Heart left ventricle (tissue), 16 donors: ENCODE results near the gene CLMP. TPM values are rescaled to one million over a fixed set of nuclear protein-coding genes. Genes with fewer than 3 reads are reported as not detected.
"Not testable (repeated sequence)": the region's sequence is repeated elsewhere in the genome, so short reads cannot be mapped to it uniquely, and the experiment has no call there.

Experiments
- ATAC-seq, 4 donors: fragments of 200-7000 bp; cut with Tn5 transposase; one replicate each; pipeline ENCODE4 v1.9.1; 2020 to 2022; ENCODE audit warnings: moderate library complexity in 4 of 4, mild to moderate bottlenecking in 3 of 4, moderate number of reproducible peaks in 1 of 4
- DNase-seq, 5 donors: peaks; one replicate each; pipeline ENCODE4 v3.0.0-alpha.2; 2020
- H3K27ac ChIP-seq, 12 donors: fragments of 200-600 bp; sonication (generic) in 4 of 12; one replicate each; pipeline versions ENCODE4 v1.5.0 to v1.8.0; 2016 to 2022; ENCODE audit warnings: mild to moderate bottlenecking in 2 of 12
- H3K27me3 ChIP-seq, 9 donors: fragments of 200-600 bp; sonication (generic) in 2 of 9; one replicate each; pipeline versions ENCODE4 v1.5.1 to v1.8.0; 2016 to 2022; ENCODE audit warnings: mild to moderate bottlenecking in 3 of 9
- H3K36me3 ChIP-seq, 9 donors: fragments of 200-600 bp; sonication (generic) in 2 of 9; one replicate each; pipeline versions ENCODE4 v1.5.0 to v1.8.0; 2018 to 2022; ENCODE audit warnings: mild to moderate bottlenecking in 2 of 9
- H3K4me1 ChIP-seq, 12 donors: fragments of 200-600 bp; sonication (generic) in 4 of 12; one replicate each; pipeline versions ENCODE4 v1.5.0 to v1.8.0; 2016 to 2022; ENCODE audit warnings: mild to moderate bottlenecking in 3 of 12
- H3K4me3 ChIP-seq, 12 donors: fragments of 200-600 bp; sonication (generic) in 4 of 12; one replicate each; pipeline versions ENCODE4 v1.5.0 to v1.8.0; 2017 to 2022; ENCODE audit warnings: mild to moderate bottlenecking in 9 of 12, moderate library complexity in 4 of 12
- H3K9me3 ChIP-seq, 12 donors: fragments of 200-600 bp; sonication (generic) in 4 of 12; one replicate each; pipeline versions ENCODE4 v1.5.0 to v1.8.0; 2016 to 2022; ENCODE audit warnings: mild to moderate bottlenecking in 1 of 12
- CTCF ChIP-seq, 12 donors: fragments of 200-600 bp; sonication (generic) in 4 of 12; IDR thresholded peaks; one replicate each; pipeline versions ENCODE4 v1.5.0 to v1.8.0; 2018 to 2022; ENCODE audit warnings: antibody characterized with exemption in 12 of 12, mild to moderate bottlenecking in 5 of 12
- POLR2A ChIP-seq, 2 donors: fragments of 450-650 bp; IDR thresholded peaks; one replicate each; pipeline ENCODE4 v1.6.1; 2017; ENCODE audit warnings: antibody characterized with exemption in 2 of 2, mild to moderate bottlenecking in 2 of 2, moderate library complexity in 2 of 2
- WGBS, 4 donors: extraction: QIAGEN DNeasy Blood & Tissue Kit in 2 of 4; methylation state at CpG; one replicate each; pipeline versions ENCODE4 v1.1.5 to v1.1.7; 2013 to 2018; 5-methylcytosine and 5-hydroxymethylcytosine counted together
- intact Hi-C, 10 donors: fragments of 100-400 bp; cut with DNase I; formaldehyde crosslinking; loops; one replicate each; pipeline versions ENCODE4 v1.11.1 to v1.14.2; 2022
- polyA plus RNA-seq, 2 donors: library from polyadenylated mRNA; stranded (reverse); fragments of 200-250 nt; gene quantifications; one replicate each; pipeline ENCODE4 v1.2.3, GENCODE V29; 2013
- total RNA-seq, 9 donors: library from RNA; depleted of rRNA in 2 of 9; stranded (reverse); fragments of >200 nt in 2 of 9; fragmentation: NEBNext Ultra II Directional in 3 of 9; extraction: Animal tissue kit (Norgen Biotek cat#: 25700) in 3 of 9; gene quantifications; one replicate each; pipeline versions ENCODE4 v1.1.0 to v1.2.4, GENCODE V29; 2016 to 2023
- donor health status: ischemic (EF 13 %, LVEDD 7.1; RV severe dilation, severe dysfunction).
- donor health status: healthy with polysubstance abuse.
- donor health status: DM: no; HTN: yes; CAD: no.
- donor health status: DM: no; HTN: no; CAD: no.
- donor health status: ischemic (EF 25% LVEDD 6.9; RV normal size, moderate dysfunction).
- donor health status: ischemic (EF 25% LVEDD 5.7; RV mildly dilated, moderate dysfunction).
- donor health status: healthy.
- donor health status: DM: yes; HTN: yes; CAD: no.
- donor health status: ischemic (EF 35%, LVEDD 5.7; RV mildly dilated, moderate dysfunction).
- donor health status: nonischemic (EF 11% LVEDD 7.7; RV severe dilation, severe dysfunction).
- donor health status: DM: yes; HTN: yes; CAD: no.
- donor health status: PGD.
- donor health status: ischemic (EF 29% LVEDD 5.4; RV normal size, mild dysfunction).
- donor health status: nonischemic (EF 23%, LVEDD 6.1; RV moderate dilation, normal function).

Gene CLMP
- total and polyA plus RNA-seq, 11 donors: 1.9 to 18.4 (median 5.8) TPM

GRCh38 chr11:123139206-123139605, 55.8 kb downstream of the CLMP start:
- Histone ChIP-seq H3K27ac (no peak overlapping the region), H3K4me3 (no peak overlapping the region), H3K9me3 (no peaks in the 10 kb centered on the region), H3K27me3 (peaks cover 0 to 13% (median 0%) of the 10 kb centered on the region in 9 donors), H3K4me1 (peaks cover 0 to 14% (median 6%) of the 10 kb centered on the region in 12 donors), H3K36me3 (no peaks in the 10 kb centered on the region)
- DNase-seq (no peak), ATAC-seq (no peak)
- intact Hi-C loops: no loop called here
- no peak for TF ChIP-seq CTCF (IDR thresholded peaks at IDR 0.05)
- TF ChIP-seq POLR2A (IDR thresholded peaks at IDR 0.05): no peak
- 95 to 98% (median 96%) methylated on average over 4 of the region's 4 CpGs for WGBS, 4 donors

GRCh38 chr11:123137431-123138224, 57.4 kb downstream of the CLMP start:
- H3K4me3 ChIP-seq: peak overlapping the region in 7 of 12 donors; percentile 0 to 28 (median 9)
- 23 to 31% (median 25%) methylated on average over 23 to 24 of the region's 24 CpGs for WGBS, 4 donors

GRCh38 chr11:123135863-123136446, 59.1 kb downstream of the CLMP start:
- H3K9me3 ChIP-seq: no peaks in the 10 kb centered on the region
- H3K4me3 ChIP-seq: peak overlapping the region in 2 of 12 donors; percentile 15 to 30
- intact Hi-C loops: loop anchor here in 1 of 10 donors (2.0 kb wide), 1 partner anchor 73 kb away; the partner anchor contains the start of gene HSPA8
- peak in 2 of 4 donors; percentile 55 to 61 for ATAC-seq
- peaks cover 0 to 5% (median 0%) of the 10 kb centered on the region in 9 donors for H3K27me3 ChIP-seq
- H3K4me1 ChIP-seq: peaks cover 0 to 17% (median 6%) of the 10 kb centered on the region in 12 donors
- WGBS, 4 donors: 87 to 89% (median 89%) methylated on average over 18 of the region's 18 CpGs
- no peaks in the 10 kb centered on the region for H3K36me3 ChIP-seq
- DNase-seq: peak in 2 of 5 donors; percentile 36 to 43
- H3K27ac ChIP-seq: peak overlapping the region in 5 of 12 donors; percentile 29 to 75 (median 36)
- TF ChIP-seq POLR2A (IDR thresholded peaks at IDR 0.05): no peak
- TF ChIP-seq CTCF (IDR thresholded peaks at IDR 0.05): no peak

More at GRCh38 chr11:123137431-123138224, 57.4 kb downstream of the CLMP start:
- TF ChIP-seq POLR2A (IDR thresholded peaks at IDR 0.05) (no peak), CTCF (IDR thresholded peaks at IDR 0.05) (no peak)
- peak overlapping the region in 11 of 12 donors; percentile 3 to 75 (median 61) for H3K27ac ChIP-seq
- peaks cover 0 to 14% (median 6%) of the 10 kb centered on the region in 12 donors for H3K4me1 ChIP-seq
- no peaks in the 10 kb centered on the region for H3K36me3 ChIP-seq
- H3K9me3 ChIP-seq: no peaks in the 10 kb centered on the region
- H3K27me3 ChIP-seq: peaks cover 0 to 8% (median 0%) of the 10 kb centered on the region in 9 donors
- DNase-seq (peak; percentile 76 to 91 (median 82)), ATAC-seq (peak; percentile 72 to 95 (median 92))
- intact Hi-C loops: loop anchor here in 1 of 10 donors (2.0 kb wide), 1 partner anchor 75 kb away; the partner anchor contains the start of gene HSPA8

GRCh38 chr11:123132881-123133280, 62.2 kb downstream of the CLMP start:
- 92 to 96% (median 93%) methylated on average over 6 of the region's 6 CpGs for whole genome bisulfite sequencing, 4 donors
- Histone ChIP-seq H3K27ac (peak overlapping the region in 2 of 12 donors; percentile 24 to 58), H3K4me1 (peaks cover 0 to 14% (median 4%) of the 10 kb centered on the region in 12 donors), H3K36me3 (no peaks in the 10 kb centered on the region), H3K4me3 (no peak overlapping the region), H3K9me3 (no peaks in the 10 kb centered on the region), H3K27me3 (peaks cover 0 to 5% (median 0%) of the 10 kb centered on the region in 9 donors)
- intact Hi-C loops: no loop called here
- ATAC-seq (no peak), DNase-seq (no peak)
- TF ChIP-seq POLR2A (IDR thresholded peaks at IDR 0.05): no peak
- TF ChIP-seq CTCF (IDR thresholded peaks at IDR 0.05): no peak

- H3K36me3 ChIP-seq, H3K4me3 ChIP-seq, H3K27me3 ChIP-seq, DNase-seq, H3K4me1 ChIP-seq, H3K9me3 ChIP-seq, intact Hi-C loops: not testable (repeated sequence)
- peak in 3 of 4 donors; percentile 29 to 52 (median 34) for ATAC-seq
- peak overlapping the region in 2 of 12 donors; percentile 24 to 58 for H3K27ac ChIP-seq
- WGBS, 4 donors: 79 to 82% (median 79%) methylated on average over 8 of the region's 8 CpGs
Measured at GRCh38 chr11:123132034-123132766, 62.8 kb downstream of the CLMP start.
